Thyroid gland (tissue), 4 donors: ENCODE results near the gene KLK1. TPM values are rescaled to one million over a fixed set of nuclear protein-coding genes. Genes with fewer than 3 reads are reported as not detected.

ENCODE experiments used
- DNase-seq, 2 donors: peaks; one replicate each; pipeline ENCODE4 v3.0.0-alpha.2; 2019
- H3K27ac ChIP-seq, 3 donors: fragments of 200-600 bp; sonication (generic); 1 replicate in 2 of 3; 2 replicates in 1 of 3; pipeline ENCODE4 v1.5.1; 2016 to 2019; ENCODE audit warnings: mild to moderate bottlenecking in 1 of 3, moderate library complexity in 1 of 3
- H3K27me3 ChIP-seq: fragments of 200-600 bp; sonication (generic); one replicate; pipeline ENCODE4 v1.5.1; 2019
- H3K36me3 ChIP-seq, 2 donors: fragments of 200-600 bp; sonication (generic); one replicate each; pipeline ENCODE4 v1.5.1; 2016 to 2019
- H3K4me1 ChIP-seq, 2 donors: fragments of 200-600 bp; sonication (generic); one replicate each; pipeline ENCODE4 v1.5.1; 2017 to 2019
- H3K4me3 ChIP-seq, 3 donors: fragments of 200-600 bp; sonication (generic); replicated peaks in 1 of 3; 1 replicate in 2 of 3; 2 replicates in 1 of 3; pipeline ENCODE4 v1.5.1; 2016; ENCODE audit warnings: mild to moderate bottlenecking in 1 of 3
- H3K9me3 ChIP-seq: fragments of 200-600 bp; sonication (generic); one replicate; pipeline ENCODE4 v1.5.1; 2017
- CTCF ChIP-seq, 6 experiments: fragments of 200-600 bp in 3 of 6; fragments of 450-650 bp in 3 of 6; sonication (generic) in 3 of 6; IDR thresholded peaks; one replicate each; pipeline ENCODE4 v1.5.1; 2016 to 2019; ENCODE audit warnings: antibody characterized with exemption in 6 of 6, mild to moderate bottlenecking in 2 of 6, inconsistent platforms in 1 of 6, moderate library complexity in 1 of 6
- POLR2A ChIP-seq, 2 donors: fragments of 450-650 bp; IDR thresholded peaks; one replicate each; pipeline ENCODE4 v1.6.1; 2017; ENCODE audit warnings: antibody characterized with exemption in 2 of 2, mild to moderate bottlenecking in 2 of 2, moderate library complexity in 1 of 2
- WGBS, 2 donors: methylation state at CpG; one replicate each; pipeline ENCODE4 v1.1.5; 2017; 5-methylcytosine and 5-hydroxymethylcytosine counted together
- intact Hi-C: fragments of 100-400 bp; cut with DNase I; formaldehyde crosslinking; loops from one replicate; pipeline ENCODE4 v1.15.1; 2023
- total RNA-seq, 4 donors: library from RNA; depleted of rRNA; stranded (reverse); fragments of >200 nt; gene quantifications; one replicate each; pipeline ENCODE4 v1.2.3, GENCODE V29; 2016

The KLK1 gene
- total RNA-seq, 4 donors from 2014 or later, result 0.67 to 6.6 (median 6.1) TPM; not detected in 1

GRCh38 chr19:50798659-50799546, 24.7 kb downstream of the KLK1 start:
- H3K27me3 ChIP-seq, result no peaks in the 10 kb centered on the region
- TF ChIP-seq CTCF (IDR thresholded peaks at IDR 0.05), result no peak
- TF ChIP-seq POLR2A (IDR thresholded peaks at IDR 0.05), result no peak
- H3K4me1 ChIP-seq, result peaks cover 4 to 17% of the 10 kb centered on the region in 2 donors
- H3K27ac ChIP-seq, result no peak overlapping the region
- intact Hi-C loops, result loop anchor here (5.0 kb wide), 1 partner anchor 123 kb away; no protein-coding TSS in a partner anchor
- H3K9me3 ChIP-seq, result no peaks in the 10 kb centered on the region
- peaks cover 21 to 28% of the 10 kb centered on the region in 2 donors for H3K36me3 ChIP-seq
- DNase-seq, result no peak
- 90 to 96% methylated on average over 2 to 19 of the region's 21 CpGs for WGBS, 2 donors
- no peak overlapping the region for H3K4me3 ChIP-seq

GRCh38 chr19:50797781-50798658, 25.6 kb downstream of the KLK1 start:
- no peak overlapping the region for H3K4me3 ChIP-seq
- TF ChIP-seq CTCF (IDR thresholded peaks at IDR 0.05), result no peak
- TF ChIP-seq POLR2A (IDR thresholded peaks at IDR 0.05), result no peak
- no peak overlapping the region for H3K27ac ChIP-seq
- 92% methylated on average over 7 of the region's 18 CpGs; no CpG with 5 or more reads in 1 of the 2 donors for WGBS, 2 donors
- H3K9me3 ChIP-seq, result no peaks in the 10 kb centered on the region
- H3K36me3 ChIP-seq, result peaks cover 21 to 28% of the 10 kb centered on the region in 2 donors
- H3K4me1 ChIP-seq, result peaks cover 4 to 9% of the 10 kb centered on the region in 2 donors
- H3K27me3 ChIP-seq, result no peaks in the 10 kb centered on the region
- no peak for DNase-seq
- intact Hi-C loops, result loop anchor here (5.0 kb wide), 1 partner anchor 124 kb away; no protein-coding TSS in a partner anchor

- H3K27ac ChIP-seq, result no peak overlapping the region
- no peak overlapping the region for H3K4me3 ChIP-seq
- H3K27me3 ChIP-seq, result no peaks in the 10 kb centered on the region
- TF ChIP-seq CTCF (IDR thresholded peaks at IDR 0.05) (no peak), POLR2A (IDR thresholded peaks at IDR 0.05) (no peak)
- no peaks in the 10 kb centered on the region for H3K9me3 ChIP-seq
- no peak for DNase-seq
- H3K36me3 ChIP-seq, result peaks cover 21 to 28% of the 10 kb centered on the region in 2 donors
- intact Hi-C loops, result loop anchor here (5.0 kb wide), 1 partner anchor 125 kb away; no protein-coding TSS in a partner anchor
- 81% methylated on average over 7 of the region's 7 CpGs for WGBS, 2 donors
- peaks cover 3 to 4% of the 10 kb centered on the region in 2 donors for H3K4me1 ChIP-seq
Measured at GRCh38 chr19:50797429-50797780, 26.2 kb downstream of the KLK1 start.

GRCh38 chr19:50796634-50797428, 26.8 kb downstream of the KLK1 start:
- Histone ChIP-seq H3K36me3 (peaks cover 21 to 26% of the 10 kb centered on the region in 2 donors), H3K4me1 (peaks cover 0 to 4% of the 10 kb centered on the region in 2 donors), H3K4me3 (no peak overlapping the region), H3K27ac (no peak overlapping the region), H3K9me3 (no peaks in the 10 kb centered on the region), H3K27me3 (no peaks in the 10 kb centered on the region)
- TF ChIP-seq CTCF (IDR thresholded peaks at IDR 0.05) (no peak), POLR2A (IDR thresholded peaks at IDR 0.05) (no peak)
- intact Hi-C loops, result loop anchor here (5.0 kb wide), 1 partner anchor 125 kb away; no protein-coding TSS in a partner anchor
- no peak for DNase-seq
- 80 to 98% methylated on average over 1 to 4 of the region's 8 CpGs for WGBS, 2 donors
